Measurements from ENCODE around the gene KIAA0753. TPM values are rescaled to one million over a fixed set of nuclear protein-coding genes. Genes with fewer than 3 reads are reported as not detected.

The KIAA0753 gene
- total and polyA plus RNA-seq, 2 of the 4 experiments (the other 2 are of a cell fraction): 10.2 to 17.6 TPM

- H2BK5ac ChIP-seq (ENCODE audit: low read depth, low read length, poor library complexity, severe bottlenecking): no peak overlapping the region
- no peaks in the 10 kb centered on the region for H3K9me3 ChIP-seq (ENCODE audit: control insufficient read depth, insufficient read depth, low read length)
- WGBS, 2 experiments (ENCODE audit: extremely low coverage in 2 of 2, insufficient read length in 1 of 2): 87% methylated on average over 15 of the region's 24 CpGs; no CpG with 5 or more reads in 1 of the 2 experiments
- dilution Hi-C loops (cut with HindIII; ENCODE audit: low sequenced_read_pairs, unreplicated experiment): no loop called here
- no peaks in the 10 kb centered on the region; the same call in 1 of the 2 replicates for H4K20me1 ChIP-seq (ENCODE audit: insufficient read depth, low read length)
- ChIA-PET POLR2A (ENCODE audit: unreplicated experiment) (no interaction called here), CTCF (no interaction called here)
- H3K9ac ChIP-seq (ENCODE audit: low read depth, low read length): no peak overlapping the region
- no peaks in the 10 kb centered on the region for H3K27me3 ChIP-seq (ENCODE audit: control insufficient read depth, insufficient read depth, low read length)
- no peak overlapping the region for H4K91ac ChIP-seq (ENCODE audit: insufficient read depth, low read depth, low read length)
- no peak overlapping the region for H2AFZ ChIP-seq (replicated peaks; ENCODE audit: low read length, poor library complexity)
- H3K4me2 ChIP-seq (ENCODE audit: low read depth, low read length): no peak overlapping the region
- peaks cover 9 to 69% of the 10 kb centered on the region in 2 experiments for H3K79me1 ChIP-seq (ENCODE audit: low read depth in 1 of 2, low read length in 2 of 2)
- H3K14ac ChIP-seq (replicated peaks; ENCODE audit: low read depth, low read length): no peak overlapping the region
- TF ChIP-seq MXI1 (IDR thresholded peaks at IDR 0.05; ENCODE audit: borderline replicate concordance, low read depth, low read length) (no peak), FOS (IDR thresholded peaks at IDR 0.05; ENCODE audit: low read depth, low read length) (no peak), USF2 (IDR thresholded peaks at IDR 0.05; ENCODE audit: low read depth, low read length) (no peak), NFE2L2 (IDR thresholded peaks at IDR 0.05; ENCODE audit: low read depth, low read length) (no peak), POLR2A (IDR thresholded peaks at IDR 0.05; ENCODE audit: low read depth, low read length) (no peak), ELK1 (IDR thresholded peaks at IDR 0.05; ENCODE audit: borderline replicate concordance, low read depth, low read length) (no peak), CTCF (conservative IDR thresholded peaks at IDR 0.05; ENCODE audit: low read depth, low read length) (no peak), MAZ (IDR thresholded peaks at IDR 0.05; ENCODE audit: borderline replicate concordance, low read depth, low read length) (no peak), RFX5 (IDR thresholded peaks at IDR 0.05; ENCODE audit: low read depth, low read length) (no peak), MAFK (IDR thresholded peaks at IDR 0.05; ENCODE audit: low read depth, low read length) (no peak), BHLHE40 (IDR thresholded peaks at IDR 0.05; ENCODE audit: low read depth, low read length) (no peak), CHD1 (IDR thresholded peaks at IDR 0.05; ENCODE audit: low read depth, low read length) (no peak), RAD21 (IDR thresholded peaks at IDR 0.05; ENCODE audit: low read length) (no peak)
- no peak overlapping the region for H2BK15ac ChIP-seq (ENCODE audit: low read depth, low read length)
- no TSS peak for BruUV-seq (replicated peaks)
- peak overlapping the region; percentile 81 for H2AK9ac ChIP-seq (replicated peaks; ENCODE audit: low read depth, low read length, poor library complexity)
- no peak overlapping the region for H3K23ac ChIP-seq (ENCODE audit: low read depth, low read length)
- H3K27ac ChIP-seq (ENCODE audit: insufficient read depth, low read length): no peak overlapping the region
- H4K5ac ChIP-seq (ENCODE audit: low read depth, low read length): no peak overlapping the region
- H3K56ac ChIP-seq (ENCODE audit: extremely low read depth, insufficient read depth, low read length): no peak overlapping the region
- intact Hi-C loops (cut with micrococcal nuclease): no loop called here
- ATAC-seq (ENCODE audit: low read depth) (no peak), DNase-seq (no peak)
- no peak overlapping the region for H2BK20ac ChIP-seq (ENCODE audit: low read depth, low read length)
- in situ Hi-C loops (cut with MboI; ENCODE audit: low sequenced_read_pairs): no loop called here
- no peak overlapping the region for H3K4ac ChIP-seq (ENCODE audit: low read depth, low read length)
- H3K9me1 ChIP-seq (ENCODE audit: insufficient read depth, low read length): 0 out of 2 replicates have a peak, but pooled peaks cover 5% of the 10 kb centered on the region
- H2AK5ac ChIP-seq (ENCODE audit: low read depth, low read length): peak overlapping the region; percentile 59; the same call in 1 of the 2 replicates
- H3K36me3 ChIP-seq (ENCODE audit: control insufficient read depth, insufficient read depth, low read length): peaks cover 4% of the 10 kb centered on the region
- peaks cover 9% of the 10 kb centered on the region for H3K4me1 ChIP-seq (ENCODE audit: control insufficient read depth, insufficient read depth, low read length)
- no peak overlapping the region for H3K18ac ChIP-seq (ENCODE audit: low read depth, low read length)
- no peak overlapping the region for H2BK120ac ChIP-seq (ENCODE audit: low read depth, low read length)
- no peak overlapping the region for H4K8ac ChIP-seq (ENCODE audit: low read depth in 2 of 2, low read length in 2 of 2)
- no peak overlapping the region for H3K4me3 ChIP-seq (ENCODE audit: insufficient read depth, low read depth, low read length)
Measured at GRCh38 chr17:6638046-6638908, 2.2 kb downstream of the KIAA0753 start.
